BLaER1 treated with 17β-estradiol and CSF1 and Interleukin-3, amounts not matched to agents 10 nM and 100 nM (cell line): Measurements from ENCODE around the gene GPR173.

Experiments used
- H3K27ac ChIP-seq, 11 experiments: shearing (Covaris generic); formaldehyde crosslinking; 2 replicates each; pipeline ENCODE4 v1.8.1; 2022
- H3K27me3 ChIP-seq, 11 experiments: shearing (Covaris generic); formaldehyde crosslinking; 2 replicates each; pipeline ENCODE4 v1.8.1; 2022
- H3K36me3 ChIP-seq, 11 experiments: shearing (Covaris generic); formaldehyde crosslinking; 2 replicates each; pipeline ENCODE4 v1.8.1; 2022
- H3K4me1 ChIP-seq, 10 experiments: shearing (Covaris generic); formaldehyde crosslinking; 2 replicates each; pipeline ENCODE4 v1.8.1; 2022
- H3K4me2 ChIP-seq, 11 experiments: shearing (Covaris generic); formaldehyde crosslinking; 2 replicates each; pipeline ENCODE4 v1.8.1; 2022
- H3K4me3 ChIP-seq, 10 experiments: shearing (Covaris generic); formaldehyde crosslinking; 2 replicates each; pipeline ENCODE4 v1.8.1; 2022
- H3K9ac ChIP-seq, 11 experiments: shearing (Covaris generic); formaldehyde crosslinking; 2 replicates each; pipeline ENCODE4 v1.8.1; 2022
- H3K9me3 ChIP-seq, 11 experiments: shearing (Covaris generic); formaldehyde crosslinking; replicated peaks in 1 of 11; 2 replicates each; pipeline ENCODE4 v1.8.1; 2022
- H4K20me1 ChIP-seq, 11 experiments: shearing (Covaris generic); formaldehyde crosslinking; 2 replicates each; pipeline ENCODE4 v1.8.1; 2022
- Cebpa-rat ChIP-seq, 11 experiments: shearing (Covaris generic); IDR thresholded peaks; 2 replicates each; pipeline ENCODE4 v1.8.1; 2022

GPR173 gene

GRCh38 chrX:53089224-53089842 lies 40.7 kb downstream of the GPR173 start:
- no peak for TF ChIP-seq Cebpa-rat (IDR thresholded peaks at IDR 0.05)
- H3K4me2 ChIP-seq = no peak overlapping the region
- peaks cover 0 to 14% (median 0%) of the 10 kb centered on the region in 10 experiments; a peak in 6 of 20 replicates for H3K4me1 ChIP-seq
- no peak overlapping the region for H3K4me3 ChIP-seq
- peaks cover 7 to 40% (median 25%) of the 10 kb centered on the region in 11 experiments; a peak in 18 of 22 replicates for H3K36me3 ChIP-seq
- peaks cover 0 to 53% (median 27%) of the 10 kb centered on the region in 11 experiments; a peak in 16 of 22 replicates for H4K20me1 ChIP-seq
- H3K9ac ChIP-seq = no peak overlapping the region
- H3K27ac ChIP-seq = no peak overlapping the region
- H3K9me3 ChIP-seq = peaks cover 0 to 8% (median 0%) of the 10 kb centered on the region in 11 experiments; a peak in 3 of 22 replicates
- H3K27me3 ChIP-seq = peaks cover 54 to 82% (median 70%) of the 10 kb centered on the region in 11 experiments

- Histone ChIP-seq H3K27ac (no peak overlapping the region), H3K4me2 (no peak overlapping the region), H3K27me3 (peaks cover 54 to 82% (median 69%) of the 10 kb centered on the region in 11 experiments), H3K36me3 (peaks cover 7 to 35% (median 23%) of the 10 kb centered on the region in 11 experiments; a peak in 18 of 22 replicates), H3K9ac (no peak overlapping the region), H4K20me1 (peaks cover 0 to 47% (median 22%) of the 10 kb centered on the region in 11 experiments; a peak in 16 of 22 replicates), H3K4me3 (no peak overlapping the region), H3K4me1 (peaks cover 0 to 16% (median 5%) of the 10 kb centered on the region in 10 experiments; a peak in 14 of 20 replicates), H3K9me3 (peaks cover 0 to 8% (median 0%) of the 10 kb centered on the region in 11 experiments; a peak in 3 of 22 replicates)
- no peak for TF ChIP-seq Cebpa-rat (IDR thresholded peaks at IDR 0.05)
Measured at GRCh38 chrX:53089925-53090324, 41.3 kb downstream of the GPR173 start.

GRCh38 chrX:53091354-53091753 lies 42.8 kb downstream of the GPR173 start:
- H4K20me1 ChIP-seq = peaks cover 0 to 33% (median 17%) of the 10 kb centered on the region in 11 experiments; a peak in 14 of 22 replicates
- H3K4me1 ChIP-seq = peaks cover 0 to 18% (median 8%) of the 10 kb centered on the region in 10 experiments; a peak in 14 of 20 replicates
- no peak overlapping the region for H3K27ac ChIP-seq
- peaks cover 0 to 20% (median 10%) of the 10 kb centered on the region in 11 experiments; a peak in 14 of 22 replicates for H3K36me3 ChIP-seq
- peaks cover 52 to 81% (median 69%) of the 10 kb centered on the region in 11 experiments for H3K27me3 ChIP-seq
- H3K9ac ChIP-seq = no peak overlapping the region
- peaks cover 0 to 8% (median 0%) of the 10 kb centered on the region in 11 experiments; a peak in 3 of 22 replicates for H3K9me3 ChIP-seq
- no peak overlapping the region for H3K4me2 ChIP-seq
- no peak for TF ChIP-seq Cebpa-rat (IDR thresholded peaks at IDR 0.05)
- H3K4me3 ChIP-seq = no peak overlapping the region

GRCh38 chrX:53093177-53093655 lies 44.6 kb downstream of the GPR173 start:
- H3K4me3 ChIP-seq = peak overlapping the region; percentile 61 to 75 (median 68)
- TF ChIP-seq Cebpa-rat (IDR thresholded peaks at IDR 0.05) = no peak
- H3K9me3 ChIP-seq = peaks cover 0 to 5% (median 0%) of the 10 kb centered on the region in 11 experiments; a peak in 3 of 22 replicates
- peak overlapping the region in 9 of 11 experiments; percentile 33 to 81 (median 74); a peak in 16 of 22 replicates for H3K9ac ChIP-seq
- H3K4me1 ChIP-seq = peaks cover 0 to 9% (median 8%) of the 10 kb centered on the region in 10 experiments; a peak in 13 of 20 replicates
- H3K4me2 ChIP-seq = peak overlapping the region; percentile 63 to 83 (median 75)
- peaks cover 0 to 6% (median under 1%) of the 10 kb centered on the region in 11 experiments; a peak in 8 of 22 replicates for H3K36me3 ChIP-seq
- peak overlapping the region in 9 of 11 experiments; percentile 41 to 72 (median 65); a peak in 16 of 22 replicates for H3K27ac ChIP-seq
- H4K20me1 ChIP-seq = peaks cover 0 to 14% (median 7%) of the 10 kb centered on the region in 11 experiments; a peak in 9 of 22 replicates
- H3K27me3 ChIP-seq = peaks cover 43 to 80% (median 64%) of the 10 kb centered on the region in 11 experiments

- no peaks in the 10 kb centered on the region for H3K9me3 ChIP-seq
- peak within 1 kb of the TSS; percentile 65 to 83 (median 78) for H3K4me2 ChIP-seq
- 0 out of 22 replicates have a peak, but pooled peaks cover 0 to 8% (median 0%) of the 10 kb centered on the region in 11 experiments for H4K20me1 ChIP-seq
- TF ChIP-seq Cebpa-rat (IDR thresholded peaks at IDR 0.05) = no peak
- peak within 1 kb of the TSS; percentile 61 to 75 (median 68) for H3K4me3 ChIP-seq
- H3K9ac ChIP-seq = peak within 1 kb of the TSS; percentile 66 to 81 (median 77)
- peaks cover 36 to 80% (median 64%) of the 10 kb centered on the region in 11 experiments for H3K27me3 ChIP-seq
- peak within 1 kb of the TSS; percentile 17 to 77 (median 72); a peak in 20 of 22 replicates for H3K27ac ChIP-seq
- H3K4me1 ChIP-seq = peaks cover 0 to 9% (median 8%) of the 10 kb centered on the region in 10 experiments; a peak in 13 of 20 replicates
- peaks cover 0 to 7% (median 3%) of the 10 kb centered on the region in 11 experiments; a peak in 8 of 22 replicates for H3K36me3 ChIP-seq
Measured at GRCh38 chrX:53093748-53094581, 45.4 kb downstream of the GPR173 start, which contains the start of gene KANTR. TSS of gene KANTR (plus strand) at chrX:53094142. CDS start at chrX:53124273, 30,131 bp downstream.

GRCh38 chrX:53094582-53094905 lies 46.0 kb downstream of the GPR173 start:
- H3K36me3 ChIP-seq = peaks cover 0 to 11% (median 9%) of the 10 kb centered on the region in 11 experiments; a peak in 9 of 22 replicates
- H3K4me2 ChIP-seq = peak overlapping the region; percentile 39 to 81 (median 70)
- 0 out of 22 replicates have a peak, but pooled peaks cover 0 to 8% (median 0%) of the 10 kb centered on the region in 11 experiments for H4K20me1 ChIP-seq
- H3K4me3 ChIP-seq = peak overlapping the region; percentile 61 to 75 (median 68)
- no peaks in the 10 kb centered on the region for H3K9me3 ChIP-seq
- H3K27ac ChIP-seq = peak overlapping the region; percentile 17 to 77 (median 72); a peak in 19 of 22 replicates
- H3K4me1 ChIP-seq = peaks cover 0 to 9% (median 8%) of the 10 kb centered on the region in 10 experiments; a peak in 13 of 20 replicates
- TF ChIP-seq Cebpa-rat (IDR thresholded peaks at IDR 0.05) = no peak
- peak overlapping the region; percentile 66 to 81 (median 77) for H3K9ac ChIP-seq
- H3K27me3 ChIP-seq = peaks cover 36 to 84% (median 70%) of the 10 kb centered on the region in 11 experiments

GRCh38 chrX:53095796-53096195 lies 47.2 kb downstream of the GPR173 start:
- Histone ChIP-seq H3K4me2 (no peak overlapping the region), H3K4me3 (no peak overlapping the region), H3K9ac (no peak overlapping the region), H3K36me3 (peaks cover 0 to 15% (median 12%) of the 10 kb centered on the region in 11 experiments; a peak in 10 of 22 replicates), H3K27ac (no peak overlapping the region), H3K9me3 (no peaks in the 10 kb centered on the region), H4K20me1 (no peaks in the 10 kb centered on the region), H3K4me1 (peaks cover 0 to 9% (median 8%) of the 10 kb centered on the region in 10 experiments; a peak in 13 of 20 replicates), H3K27me3 (peaks cover 32 to 84% (median 63%) of the 10 kb centered on the region in 11 experiments)
- TF ChIP-seq Cebpa-rat (IDR thresholded peaks at IDR 0.05) = no peak
